Smooth muscle cell (in vitro differentiated cells): ENCODE data around the gene ABLIM1. TPM values are rescaled to one million over a fixed set of nuclear protein-coding genes. Genes with fewer than 3 reads are reported as not detected.

Experiments used
- DNase-seq: peaks from one replicate; lab custom pipeline; 2025; ENCODE audit not compliant: unreplicated experiment; lab: John Stamatoyannopoulos, UW
- H2AFZ ChIP-seq: fragments of 200-600 bp; sonication (generic); 2 replicates; pipeline ENCODE4 v1.6.0; 2016; ENCODE audit warnings: antibody characterized with exemption, low read depth, mild to moderate bottlenecking
- H3F3A ChIP-seq: fragments of 200-600 bp; sonication (generic); 2 replicates; pipeline ENCODE4 v1.6.0; 2017; ENCODE audit warnings: antibody characterized with exemption, low read depth
- H3K27ac ChIP-seq: fragments of 200-600 bp; sonication (generic); 2 replicates; pipeline ENCODE4 v1.5.1; 2016; ENCODE audit warnings: low read depth, mild to moderate bottlenecking
- H3K27me3 ChIP-seq: fragments of 200-600 bp; sonication (generic); 2 replicates; pipeline ENCODE4 v1.6.1; 2016; ENCODE audit warnings: low read depth, mild to moderate bottlenecking
- H3K36me3 ChIP-seq: fragments of 200-600 bp; sonication (generic); 2 replicates; pipeline ENCODE4 v1.5.1; 2016; ENCODE audit warnings: low read depth
- H3K4me1 ChIP-seq: fragments of 200-600 bp; sonication (generic); 2 replicates; pipeline ENCODE4 v1.5.1; 2016; ENCODE audit warnings: low read depth
- H3K4me2 ChIP-seq: fragments of 200-600 bp; sonication (generic); 2 replicates; pipeline ENCODE4 v1.6.0; 2016; ENCODE audit warnings: mild to moderate bottlenecking
- H3K4me3 ChIP-seq: fragments of 200-600 bp; sonication (generic); 2 replicates; pipeline ENCODE4 v1.5.1; 2016; ENCODE audit warnings: mild to moderate bottlenecking
- H3K79me2 ChIP-seq: fragments of 200-600 bp; sonication (generic); 2 replicates; pipeline ENCODE4 v1.6.0; 2016; ENCODE audit warnings: low read depth, mild to moderate bottlenecking
- H3K9ac ChIP-seq: fragments of 200-600 bp; sonication (generic); 2 replicates; pipeline ENCODE4 v1.6.0; 2016; ENCODE audit warnings: low read depth
- H3K9me3 ChIP-seq: fragments of 200-600 bp; sonication (generic); replicated peaks from 2 replicates; pipeline ENCODE4 v1.5.1; 2016; ENCODE audit warnings: low read depth
- H4K20me1 ChIP-seq: fragments of 200-600 bp; sonication (generic); 2 replicates; pipeline ENCODE4 v1.6.0; 2016; ENCODE audit warnings: low read depth
- CTCF ChIP-seq: fragments of 200-600 bp; sonication (generic); IDR thresholded peaks from 2 replicates; pipeline ENCODE4 v1.5.1; 2017; ENCODE audit warnings: borderline replicate concordance, mild to moderate bottlenecking, antibody characterized with exemption; ENCODE audit not compliant: insufficient read depth, poor library complexity, severe bottlenecking
- WGBS: methylation state at CpG from one replicate; pipeline ENCODE4 v1.1.7; 2016; ENCODE audit warnings: low lambda C conversion rate; 5-methylcytosine and 5-hydroxymethylcytosine counted together
- polyA plus RNA-seq: library from polyadenylated mRNA; unstranded; fragments of >200 nt; fragmentation: Nextera tagmentation; extraction: Ambion mirVana; gene quantifications from 2 replicates; pipeline ENCODE4 v1.2.1, GENCODE V29; 2016
- small RNA-seq: library from RNA; depleted of rRNA; stranded (forward); fragments of <200 nt; gene quantifications from one replicate; pipeline ENCODE3, GENCODE V24; 2014
- total RNA-seq: library from RNA; depleted of rRNA; stranded (reverse); fragments of >200 nt; gene quantifications from 2 replicates; pipeline ENCODE4 v1.2.3, GENCODE V29; 2014

Gene ABLIM1
- total and polyA plus RNA-seq, 2 experiments from 2014 or later = 1.6 to 17.6 TPM

- Histone ChIP-seq H2AFZ (no peak overlapping the region), H3K4me2 (no peak overlapping the region), H3K9me3 (no peaks in the 10 kb centered on the region), H3K27me3 (no peaks in the 10 kb centered on the region), H3K4me3 (no peak overlapping the region), H3K9ac (no peak overlapping the region), H3K36me3 (no peaks in the 10 kb centered on the region), H3K27ac (no peak overlapping the region), H3F3A (no peaks in the 10 kb centered on the region), H3K79me2 (peaks cover 85% of the 10 kb centered on the region), H4K20me1 (peaks cover 48% of the 10 kb centered on the region), H3K4me1 (no peaks in the 10 kb centered on the region)
- WGBS = 85% methylated on average over 9 of the region's 9 CpGs
- no peak for TF ChIP-seq CTCF
- DNase-seq = no peak
Measured at GRCh38 chr10:114384181-114384580, 273.9 kb downstream of the ABLIM1 start.

Small RNA genes lying within 50 kb of the gene (small RNA-seq; reads per million reads assigned to genes)
- gene RN7SL384P = not detected

Other genes with a start within 250 kb of the ABLIM1 start
- 34.9 and 41.3 TPM in 2 replicates for gene FHIP2A, start 163.5 kb upstream of the ABLIM1 start, total RNA-seq
- 12.3 and 15.3 TPM in 2 replicates for gene FHIP2A, start 163.5 kb upstream of the ABLIM1 start, polyA plus RNA-seq